ENCODE data around the gene GLB1L. TPM values are rescaled to one million over a fixed set of nuclear protein-coding genes. Genes with fewer than 3 reads are reported as not detected.

Gene GLB1L
- total RNA-seq, 1 donor from 2014 or later = 1.4 TPM

DNA sequence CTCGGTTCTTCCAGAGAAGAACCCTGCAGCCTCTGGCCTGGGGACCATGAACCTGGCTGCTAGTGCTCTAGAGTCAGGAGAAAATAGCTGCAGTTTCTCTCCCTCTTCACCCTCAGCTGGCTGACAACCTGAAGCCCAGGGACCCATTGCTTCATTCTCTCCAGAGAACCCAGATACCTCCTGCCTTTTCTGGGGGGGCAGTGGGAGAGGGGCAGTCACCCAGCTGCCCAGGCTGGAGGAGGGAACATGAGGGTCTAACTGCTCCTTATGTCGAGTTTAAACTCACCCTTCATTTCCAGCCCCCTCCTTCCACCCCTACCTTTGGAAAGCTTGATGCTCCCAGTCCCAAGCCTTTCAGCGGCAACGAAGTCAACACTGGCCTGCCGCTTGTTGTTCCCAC lies 46.3 kb downstream of the GLB1L start:
- intact Hi-C loops (cut with DNase I) = no loop called here
- ATAC-seq (ENCODE audit: poor library complexity) (no peak), DNase-seq (no peak)

DNA sequence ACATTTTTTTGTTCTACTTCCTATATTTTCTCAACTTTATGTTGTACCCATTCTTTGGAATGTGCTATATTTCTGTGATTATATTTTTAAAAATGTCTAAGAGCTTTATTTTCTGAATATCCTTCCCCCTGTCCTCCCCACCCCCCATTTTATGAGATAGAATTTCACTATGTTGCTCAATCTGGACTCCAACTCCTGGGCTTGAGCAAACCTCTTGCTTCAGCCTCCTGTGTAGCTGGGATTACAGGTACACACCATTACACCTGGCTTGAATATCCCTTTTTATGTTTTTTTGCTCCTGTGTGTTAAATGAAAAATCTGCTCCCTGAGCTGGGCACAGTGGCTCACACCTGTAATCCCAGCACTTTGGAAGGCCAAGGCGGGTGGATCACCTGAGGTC lies 47.9 kb downstream of the GLB1L start:
- ATAC-seq (ENCODE audit: poor library complexity) (no peak), DNase-seq (no peak)
- intact Hi-C loops (cut with DNase I) = no loop called here

DNA sequence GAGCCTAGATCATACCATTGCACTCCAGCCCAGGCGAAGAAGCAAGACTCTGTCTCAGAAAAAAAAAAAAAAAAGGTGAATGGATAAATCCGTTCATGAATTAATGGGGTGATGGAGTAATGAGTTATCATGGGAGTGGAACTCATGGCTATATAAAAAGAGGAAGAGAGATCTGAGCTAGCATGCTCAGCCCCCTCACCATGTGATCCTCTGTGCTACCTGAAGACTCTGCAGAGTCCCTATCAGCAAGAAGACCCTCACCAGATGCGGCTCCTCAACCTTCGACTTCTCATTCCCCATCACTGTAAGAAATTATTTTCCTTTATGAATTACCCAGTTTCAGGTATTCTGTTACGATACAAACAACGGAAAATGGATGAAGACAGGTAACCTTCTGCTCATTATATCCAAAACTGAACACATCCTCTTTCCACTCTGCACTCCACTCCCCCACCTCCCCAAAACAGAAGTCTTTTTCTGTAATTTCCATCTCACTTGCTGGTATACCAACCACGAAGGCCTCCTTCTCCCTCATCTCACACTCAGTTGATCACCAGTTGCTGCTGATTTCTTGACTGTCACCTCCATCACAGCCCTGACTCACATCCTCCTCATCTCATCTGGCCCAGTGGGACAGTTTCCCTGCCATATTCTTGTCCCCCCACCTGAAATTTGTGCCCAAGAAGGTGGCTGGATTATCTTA lies 58.3 kb downstream of the GLB1L start:
- no peak for ATAC-seq (ENCODE audit: poor library complexity)
- intact Hi-C loops (cut with DNase I) = no loop called here
- no peak for DNase-seq

Small RNAs within 50 kb of the gene (microRNA-seq; reads per million reads assigned to microRNA genes)
- gene MIR153-1 = not detected

Other genes with a start within 250 kb of the GLB1L start
- not detected for gene CFAP65, start 203.9 kb downstream of the GLB1L start, total RNA-seq
- not detected for gene IHH, start 184.5 kb downstream of the GLB1L start, total RNA-seq
- gene NHEJ1, start 84.6 kb downstream of the GLB1L start, total RNA-seq = 7.5 TPM
- gene SLC23A3, start 75.4 kb downstream of the GLB1L start, total RNA-seq = 1.4 TPM
- 69.3 TPM for gene CNPPD1, start 68.5 kb downstream of the GLB1L start, total RNA-seq
- gene RETREG2, start 67.2 kb downstream of the GLB1L start, total RNA-seq = 36.8 TPM
- 21.3 TPM for gene ZFAND2B, start 38.7 kb downstream of the GLB1L start, total RNA-seq
- gene ABCB6, start 26.5 kb downstream of the GLB1L start, total RNA-seq = 25.2 TPM
- gene ATG9A, start 15.8 kb downstream of the GLB1L start, total RNA-seq = 86.3 TPM
- 27.3 TPM for gene ANKZF1, start 15.6 kb downstream of the GLB1L start, total RNA-seq
- gene STK16, start within 50 bp of the GLB1L start, total RNA-seq = 16.7 TPM
- not detected for gene TUBA4B, start 7.8 kb upstream of the GLB1L start, total RNA-seq
- gene TUBA4A, start 8.5 kb upstream of the GLB1L start, total RNA-seq = 84.3 TPM
- gene DNAJB2, start 33.9 kb upstream of the GLB1L start, total RNA-seq = 83.3 TPM
- not detected for gene PTPRN, start 64.0 kb upstream of the GLB1L start, total RNA-seq
- gene RESP18, start 87.3 kb upstream of the GLB1L start, total RNA-seq = not detected
- 76.5 TPM for gene DNPEP, start 142.5 kb upstream of the GLB1L start, total RNA-seq
- 12,920 TPM for gene DES, start 172.9 kb upstream of the GLB1L start, total RNA-seq
- gene SPEG, start 189.4 kb upstream of the GLB1L start, total RNA-seq = 103 TPM

Data from Right ventricle myocardium superior (tissue), 1 donor.